ENCODE results near the gene PFAS. TPM values are rescaled to one million over a fixed set of nuclear protein-coding genes. Genes with fewer than 3 reads are reported as not detected.

Gene PFAS
- total and polyA plus RNA-seq, 4 experiments from 2014 or later: 8.9 to 29.1 (median 18.9) TPM

- ChIA-PET POLR2A (ENCODE audit: partially characterized antibody) (no interaction called here), CTCF (ENCODE audit: partially characterized antibody) (interaction anchor here (0.8 to 1.4 kb wide), 3 partner anchors 19 to 182 kb away, joined by 3 read pairs; partner anchors contain the start of gene SLC25A35)
- no peaks in the 10 kb centered on the region for H3K36me3 Mint-ChIP-seq
- H3K27ac Mint-ChIP-seq: peak overlapping the region in 1 of 7 donors; percentile 53
- H3K4me1 ChIP-seq (ENCODE audit: insufficient read depth, low read length): no peaks in the 10 kb centered on the region
- no peaks in the 10 kb centered on the region for H3K9me3 Mint-ChIP-seq
- no peak for DNase-seq
- no peak overlapping the region for H3K4me3 Mint-ChIP-seq
- no peaks in the 10 kb centered on the region for H3K9me3 ChIP-seq (ENCODE audit: control insufficient read depth in 1 of 2, low read length in 2 of 2)
- H3K36me3 ChIP-seq (ENCODE audit: insufficient read depth, low read length): no peaks in the 10 kb centered on the region
- no peaks in the 10 kb centered on the region for H3K27me3 ChIP-seq (ENCODE audit: insufficient read depth, low read length)
- H3K4me1 Mint-ChIP-seq: no peaks in the 10 kb centered on the region
- no peaks in the 10 kb centered on the region for H3K27me3 Mint-ChIP-seq
- no peak overlapping the region for H3K27ac ChIP-seq (ENCODE audit: low read depth, low read length)
- no peak overlapping the region for H3K4me3 ChIP-seq (ENCODE audit: low read length in 2 of 2)
- intact Hi-C loops (cut with micrococcal nuclease): no loop called here
These were observed 26.6 kb downstream of the PFAS start for GRCh38 chr17:8275421-8276290.

GRCh38 chr17:8277317-8277716 lies 28.2 kb downstream of the PFAS start:
- no peaks in the 10 kb centered on the region for H3K4me1 ChIP-seq (ENCODE audit: insufficient read depth, low read length)
- no peaks in the 10 kb centered on the region for H3K27me3 Mint-ChIP-seq
- H3K4me1 Mint-ChIP-seq: no peaks in the 10 kb centered on the region
- no peak overlapping the region for H3K27ac ChIP-seq (ENCODE audit: low read depth, low read length)
- H3K4me3 ChIP-seq (ENCODE audit: low read length in 2 of 2): no peak overlapping the region
- H3K9me3 Mint-ChIP-seq: no peaks in the 10 kb centered on the region
- ChIA-PET CTCF (ENCODE audit: partially characterized antibody) (interaction anchor here (0.7 to 1.4 kb wide), 2 partner anchors 19 to 217 kb away, joined by 3 read pairs; no protein-coding TSS in a partner anchor), POLR2A (ENCODE audit: partially characterized antibody) (no interaction called here)
- H3K27ac Mint-ChIP-seq: no peak overlapping the region
- H3K36me3 ChIP-seq (ENCODE audit: insufficient read depth, low read length): no peaks in the 10 kb centered on the region
- no peaks in the 10 kb centered on the region for H3K36me3 Mint-ChIP-seq
- intact Hi-C loops (cut with micrococcal nuclease): no loop called here
- no peaks in the 10 kb centered on the region for H3K27me3 ChIP-seq (ENCODE audit: insufficient read depth, low read length)
- no peak overlapping the region for H3K4me3 Mint-ChIP-seq
- H3K9me3 ChIP-seq (ENCODE audit: control insufficient read depth in 1 of 2, low read length in 2 of 2): no peaks in the 10 kb centered on the region
- no peak for DNase-seq

GRCh38 chr17:8282345-8282744 lies 33.3 kb downstream of the PFAS start:
- DNase-seq: no peak
- ChIA-PET CTCF (ENCODE audit: partially characterized antibody) (interaction anchor here (0.9 to 1.5 kb wide), 2 partner anchors 19 to 52 kb away, joined by 3 read pairs; no protein-coding TSS in a partner anchor), POLR2A (ENCODE audit: partially characterized antibody) (interaction anchor here (2.6 kb wide), 1 partner anchor 34 kb away, joined by 44 read pairs; the partner anchor contains the start of genes CTC1 and PFAS)
- Mint-ChIP-seq H3K27ac (peak overlapping the region in 3 of 7 donors; percentile 35 to 74 (median 44)), H3K36me3 (no peaks in the 10 kb centered on the region), H3K4me1 (peaks cover 10 to 39% (median 20%) of the 10 kb centered on the region in 4 donors), H3K4me3 (peak overlapping the region in 1 of 8 donors; percentile 40), H3K27me3 (no peaks in the 10 kb centered on the region), H3K9me3 (no peaks in the 10 kb centered on the region)
- Histone ChIP-seq H3K9me3 (ENCODE audit: control insufficient read depth in 1 of 2, low read length in 2 of 2) (no peaks in the 10 kb centered on the region), H3K4me3 (ENCODE audit: low read length in 2 of 2) (no peak overlapping the region), H3K4me1 (ENCODE audit: insufficient read depth, low read length) (peaks cover 29% of the 10 kb centered on the region), H3K27me3 (ENCODE audit: insufficient read depth, low read length) (no peaks in the 10 kb centered on the region), H3K27ac (ENCODE audit: low read depth, low read length) (no peak overlapping the region), H3K36me3 (ENCODE audit: insufficient read depth, low read length) (no peaks in the 10 kb centered on the region)
- intact Hi-C loops (cut with micrococcal nuclease): no loop called here

- Mint-ChIP-seq H3K9me3 (no peaks in the 10 kb centered on the region), H3K36me3 (peaks cover 0 to 2% of the 10 kb centered on the region in 2 donors), H3K27ac (peak overlapping the region; percentile 29 to 92 (median 85)), H3K4me1 (peaks cover 15 to 49% (median 27%) of the 10 kb centered on the region in 4 donors), H3K4me3 (peak overlapping the region in 4 of 8 donors; percentile 12 to 56 (median 40)), H3K27me3 (no peaks in the 10 kb centered on the region)
- ChIA-PET POLR2A (ENCODE audit: partially characterized antibody) (interaction anchor here (1.0 to 2.6 kb wide), 6 partner anchors 12 to 164 kb away, joined by 3 to 44 read pairs (median 10); partner anchors contain the start of genes CTC1, PFAS and SLC25A35), CTCF (ENCODE audit: partially characterized antibody) (interaction anchor here (0.6 to 1.5 kb wide), 13 partner anchors 10 to 1373 kb away, joined by 3 to 9 read pairs (median 4); partner anchors contain the start of genes CTC1 and SLC25A35)
- Histone ChIP-seq H3K36me3 (ENCODE audit: insufficient read depth, low read length) (no peaks in the 10 kb centered on the region), H3K27ac (ENCODE audit: low read depth, low read length) (no peak overlapping the region), H3K9me3 (ENCODE audit: control insufficient read depth in 1 of 2, low read length in 2 of 2) (no peaks in the 10 kb centered on the region), H3K4me1 (ENCODE audit: insufficient read depth, low read length) (peaks cover 37% of the 10 kb centered on the region), H3K27me3 (ENCODE audit: insufficient read depth, low read length) (no peaks in the 10 kb centered on the region), H3K4me3 (ENCODE audit: low read length in 2 of 2) (no peak overlapping the region)
- peak in 1 of 5 donors; percentile 12 for DNase-seq
- intact Hi-C loops (cut with micrococcal nuclease): no loop called here
These were observed 34.3 kb downstream of the PFAS start for GRCh38 chr17:8283356-8283755.

- CTCF ChIA-PET (ENCODE audit: partially characterized antibody): interaction anchor here (0.6 to 1.5 kb wide), 11 partner anchors 11 to 1374 kb away, joined by 3 to 9 read pairs (median 4); partner anchors contain the start of genes CTC1 and SLC25A35
- Histone ChIP-seq H3K9me3 (ENCODE audit: control insufficient read depth in 1 of 2, low read length in 2 of 2) (no peaks in the 10 kb centered on the region), H3K27ac (ENCODE audit: low read depth, low read length) (peak overlapping the region; percentile 1), H3K4me1 (ENCODE audit: insufficient read depth, low read length) (peaks cover 38% of the 10 kb centered on the region), H3K36me3 (ENCODE audit: insufficient read depth, low read length) (no peaks in the 10 kb centered on the region), H3K4me3 (ENCODE audit: low read length in 2 of 2) (no peak overlapping the region), H3K27me3 (ENCODE audit: insufficient read depth, low read length) (no peaks in the 10 kb centered on the region)
- POLR2A ChIA-PET (ENCODE audit: partially characterized antibody): interaction anchor here (1.5 to 2.6 kb wide), 5 partner anchors 11 to 164 kb away, joined by 6 to 44 read pairs (median 11); partner anchors contain the start of genes CTC1, PFAS and SLC25A35
- DNase-seq: peak in 1 of 5 donors; percentile 24
- intact Hi-C loops (cut with micrococcal nuclease): no loop called here
- Mint-ChIP-seq H3K36me3 (peaks cover 0 to 4% of the 10 kb centered on the region in 2 donors), H3K27ac (peak overlapping the region; percentile 36 to 92 (median 78)), H3K27me3 (no peaks in the 10 kb centered on the region), H3K4me1 (peaks cover 16 to 55% (median 31%) of the 10 kb centered on the region in 4 donors), H3K9me3 (no peaks in the 10 kb centered on the region), H3K4me3 (peak overlapping the region in 5 of 8 donors; percentile 32 to 56 (median 35))
These were observed 35.0 kb downstream of the PFAS start for GRCh38 chr17:8284126-8284525.

- no peaks in the 10 kb centered on the region for H3K9me3 Mint-ChIP-seq
- H3K4me1 Mint-ChIP-seq: peaks cover 25 to 69% (median 43%) of the 10 kb centered on the region in 4 donors
- Histone ChIP-seq H3K36me3 (ENCODE audit: insufficient read depth, low read length) (no peaks in the 10 kb centered on the region), H3K4me1 (ENCODE audit: insufficient read depth, low read length) (peaks cover 50% of the 10 kb centered on the region), H3K27ac (ENCODE audit: low read depth, low read length) (no peak overlapping the region), H3K9me3 (ENCODE audit: control insufficient read depth in 1 of 2, low read length in 2 of 2) (no peaks in the 10 kb centered on the region), H3K27me3 (ENCODE audit: insufficient read depth, low read length) (no peaks in the 10 kb centered on the region), H3K4me3 (ENCODE audit: low read length in 2 of 2) (no peak overlapping the region)
- H3K27ac Mint-ChIP-seq: peak overlapping the region in 1 of 7 donors; percentile 42
- H3K36me3 Mint-ChIP-seq: peaks cover 0 to 7% of the 10 kb centered on the region in 2 donors
- ChIA-PET POLR2A (ENCODE audit: partially characterized antibody) (interaction anchor here (1.0 to 6.9 kb wide), 3 partner anchors 10 to 39 kb away, joined by 3 to 100 read pairs (median 25); partner anchors contain the start of genes CTC1, PFAS and SLC25A35), CTCF (ENCODE audit: partially characterized antibody) (interaction anchor here (0.6 to 3.5 kb wide), 3 partner anchors 10 to 197 kb away, joined by 3 to 14 read pairs (median 3); partner anchors contain the start of gene SLC25A35)
- no peaks in the 10 kb centered on the region for H3K27me3 Mint-ChIP-seq
- intact Hi-C loops (cut with micrococcal nuclease): loop anchor here (5.0 kb wide), 1 partner anchor 353 kb away; the partner anchor contains the start of genes CNTROB and TRAPPC1
- H3K4me3 Mint-ChIP-seq: peak overlapping the region in 1 of 8 donors; percentile 26
- DNase-seq: no peak
These were observed 36.4 kb downstream of the PFAS start for GRCh38 chr17:8285270-8286181.

Measured in CD4-positive, alpha-beta memory T cell (primary cell).